GM12874 (cell line): Measurements from ENCODE around the gene DTNB.

Experiments
- TF ChIP-seq, protein P1 (sequence below): IDR thresholded peaks from 2 replicates; pipeline ENCODE4 v1.5.1; 2011; ENCODE audit warnings: low read depth, mild to moderate bottlenecking, control low read depth, low read length, moderate library complexity; ENCODE audit not compliant: insufficient read depth

Gene DTNB

GRCh38 chr2:25398534-25398933 is 274.8 kb downstream of the DTNB start:
- TF ChIP-seq, protein P1, sequence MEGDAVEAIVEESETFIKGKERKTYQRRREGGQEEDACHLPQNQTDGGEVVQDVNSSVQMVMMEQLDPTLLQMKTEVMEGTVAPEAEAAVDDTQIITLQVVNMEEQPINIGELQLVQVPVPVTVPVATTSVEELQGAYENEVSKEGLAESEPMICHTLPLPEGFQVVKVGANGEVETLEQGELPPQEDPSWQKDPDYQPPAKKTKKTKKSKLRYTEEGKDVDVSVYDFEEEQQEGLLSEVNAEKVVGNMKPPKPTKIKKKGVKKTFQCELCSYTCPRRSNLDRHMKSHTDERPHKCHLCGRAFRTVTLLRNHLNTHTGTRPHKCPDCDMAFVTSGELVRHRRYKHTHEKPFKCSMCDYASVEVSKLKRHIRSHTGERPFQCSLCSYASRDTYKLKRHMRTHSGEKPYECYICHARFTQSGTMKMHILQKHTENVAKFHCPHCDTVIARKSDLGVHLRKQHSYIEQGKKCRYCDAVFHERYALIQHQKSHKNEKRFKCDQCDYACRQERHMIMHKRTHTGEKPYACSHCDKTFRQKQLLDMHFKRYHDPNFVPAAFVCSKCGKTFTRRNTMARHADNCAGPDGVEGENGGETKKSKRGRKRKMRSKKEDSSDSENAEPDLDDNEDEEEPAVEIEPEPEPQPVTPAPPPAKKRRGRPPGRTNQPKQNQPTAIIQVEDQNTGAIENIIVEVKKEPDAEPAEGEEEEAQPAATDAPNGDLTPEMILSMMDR, result no peak

DNA sequence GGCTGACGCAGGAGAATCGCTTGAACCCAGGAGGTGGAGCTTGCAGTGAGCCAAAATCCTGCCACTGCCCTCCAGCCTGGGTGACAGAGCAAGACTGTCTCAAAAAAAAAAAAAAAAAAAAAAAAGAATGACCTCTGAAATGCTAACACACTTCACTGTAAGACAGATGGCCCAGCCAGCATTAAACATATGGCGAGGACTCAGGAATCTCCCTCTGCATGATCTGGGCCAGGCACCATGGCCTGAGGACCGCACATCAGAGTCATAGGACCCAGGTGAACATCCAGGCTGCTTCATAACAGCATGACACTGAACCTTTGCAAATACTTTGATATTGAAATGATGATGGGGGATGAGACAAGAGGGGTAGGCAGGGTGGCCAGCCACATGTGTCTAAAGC is 275.6 kb downstream of the DTNB start:
- TF ChIP-seq, protein P1, result no peak

- TF ChIP-seq, protein P1, result no peak
Observed at GRCh38 chr2:25389161-25389560, 284.2 kb downstream of the DTNB start.

DNA sequence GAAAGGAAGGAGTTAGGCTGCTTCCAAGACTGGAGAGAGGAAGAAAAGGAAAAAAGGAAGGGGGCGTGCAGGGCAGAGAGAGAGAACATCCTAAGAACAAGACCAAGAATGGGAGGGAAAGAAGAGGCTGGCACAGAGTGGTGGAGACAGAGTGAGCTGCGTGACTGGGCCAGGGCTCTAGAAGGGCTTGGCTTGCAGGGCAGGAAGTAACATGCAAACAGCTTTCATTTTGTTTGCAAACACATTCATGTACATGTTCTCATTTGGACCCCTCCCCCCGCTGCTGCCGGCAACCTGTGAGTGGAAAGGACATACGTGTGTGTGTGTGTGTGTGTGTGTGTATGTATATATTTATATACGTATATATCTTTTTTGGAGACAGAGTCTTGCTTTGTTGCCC is 284.9 kb downstream of the DTNB start:
- TF ChIP-seq, protein P1, result no peak

DNA sequence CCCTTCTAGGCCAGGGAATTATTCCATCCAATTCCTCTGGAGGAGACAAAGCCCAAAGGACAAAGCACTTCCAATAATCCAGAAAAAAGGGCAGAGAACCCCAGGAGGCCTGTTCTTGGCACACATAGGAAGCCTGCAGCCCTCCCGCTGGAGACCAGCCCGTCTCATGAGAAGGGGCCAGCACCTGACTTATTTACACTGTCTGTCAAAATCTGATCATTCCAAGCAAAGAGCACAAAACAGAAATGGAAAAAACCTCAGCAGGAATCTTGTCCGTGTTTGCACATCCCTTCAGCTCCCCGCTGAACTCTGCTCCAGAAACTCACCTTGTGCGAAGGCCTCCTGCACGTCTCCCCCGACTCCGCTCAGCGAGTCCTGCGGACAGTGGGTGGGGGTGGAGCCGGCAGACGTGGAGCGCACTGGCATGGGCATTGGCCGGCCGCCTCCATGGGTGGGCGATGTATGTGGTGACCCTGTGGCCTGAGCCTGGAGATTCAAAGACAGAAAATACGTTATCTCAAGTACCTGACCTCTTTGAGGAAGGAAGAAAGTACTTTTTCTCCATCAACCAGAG is 285.4 kb downstream of the DTNB start:
- TF ChIP-seq, protein P1, result no peak

- TF ChIP-seq, protein P1, result no peak
Observed at GRCh38 chr2:25386971-25387875, 286.2 kb downstream of the DTNB start.

GRCh38 chr2:25385910-25386309 is 287.5 kb downstream of the DTNB start:
- TF ChIP-seq, protein P1, result no peak
